GM23338 (cell line): ENCODE results near the gene ZSWIM5. TPM values are rescaled to one million over a fixed set of nuclear protein-coding genes. Genes with fewer than 3 reads are reported as not detected.

Source experiments
- ATAC-seq: fragments of 200-7000 bp; cut with Tn5 transposase; 3 replicates; pipeline ENCODE4 v1.9.1; 2020
- DNase-seq: peaks from one replicate; pipeline ENCODE4 v3.0.0-alpha.2; 2015; ENCODE audit warnings: low spot score
- H2AFZ ChIP-seq: fragments of 200-600 bp; sonication (generic); 2 replicates; pipeline ENCODE4 v1.8.0; 2016; ENCODE audit warnings: antibody characterized with exemption, mild to moderate bottlenecking, moderate library complexity
- H3F3A ChIP-seq: fragments of 200-600 bp; sonication (generic); replicated peaks from 2 replicates; pipeline ENCODE4 v1.8.0; 2017; ENCODE audit warnings: antibody characterized with exemption, mixed run types, low read depth
- H3K27ac ChIP-seq: fragments of 200-600 bp; sonication (generic); 2 replicates; pipeline ENCODE4 v1.6.1; 2016; ENCODE audit warnings: low read depth
- H3K27me3 ChIP-seq: fragments of 200-600 bp; sonication (generic); 2 replicates; pipeline ENCODE4 v1.8.0; 2016; ENCODE audit warnings: mild to moderate bottlenecking, mixed run types, moderate library complexity; ENCODE audit not compliant: insufficient read depth
- H3K36me3 ChIP-seq: fragments of 200-600 bp; sonication (generic); 2 replicates; pipeline ENCODE4 v1.8.0; 2016; ENCODE audit warnings: mild to moderate bottlenecking; ENCODE audit not compliant: insufficient read depth
- H3K4me1 ChIP-seq: fragments of 200-600 bp; sonication (generic); 2 replicates; pipeline ENCODE4 v1.8.0; 2016; ENCODE audit warnings: mild to moderate bottlenecking, moderate library complexity; ENCODE audit not compliant: insufficient read depth
- H3K4me2 ChIP-seq: fragments of 200-600 bp; sonication (generic); 2 replicates; pipeline ENCODE4 v1.7.1; 2017; ENCODE audit warnings: mixed run types
- H3K4me3 ChIP-seq: fragments of 200-600 bp; sonication (generic); 2 replicates; pipeline ENCODE4 v1.6.1; 2016; ENCODE audit warnings: mixed run types
- H3K79me2 ChIP-seq: fragments of 200-600 bp; sonication (generic); replicated peaks from 2 replicates; pipeline ENCODE4 v1.8.0; 2017; ENCODE audit warnings: mild to moderate bottlenecking; ENCODE audit not compliant: insufficient read depth
- H3K9me2 ChIP-seq: fragments of 200-600 bp; sonication (generic); 2 replicates; pipeline ENCODE4 v1.8.0; 2017; ENCODE audit not compliant: insufficient read depth
- H4K20me1 ChIP-seq: fragments of 200-600 bp; sonication (generic); replicated peaks from 2 replicates; pipeline ENCODE4 v1.8.0; 2017; ENCODE audit warnings: mild to moderate bottlenecking; ENCODE audit not compliant: insufficient read depth
- H3K27ac Mint-ChIP-seq: 2 replicates; pipeline ENCODE4 v1.8.0; 2020; ENCODE audit warnings: inconsistent platforms, mild to moderate bottlenecking, moderate library complexity, mixed read lengths
- H3K27me3 Mint-ChIP-seq: 3 replicates; pipeline ENCODE4 v1.8.0; 2022; ENCODE audit warnings: low read depth, mild to moderate bottlenecking, moderate library complexity, mixed read lengths, inconsistent platforms; ENCODE audit not compliant: insufficient read depth, poor library complexity
- H3K36me3 Mint-ChIP-seq: 3 replicates; pipeline ENCODE4 v1.8.0; 2021; ENCODE audit warnings: low read depth, mild to moderate bottlenecking, inconsistent platforms, moderate library complexity, mixed read lengths
- H3K4me1 Mint-ChIP-seq: 3 replicates; pipeline ENCODE4 v1.8.0; 2020; ENCODE audit warnings: mild to moderate bottlenecking, inconsistent platforms, mixed read lengths
- H3K4me3 Mint-ChIP-seq: 3 replicates; pipeline ENCODE4 v1.8.0; 2021; ENCODE audit warnings: moderate library complexity, mild to moderate bottlenecking, inconsistent platforms, mixed read lengths
- H3K9me3 Mint-ChIP-seq: 3 replicates; pipeline ENCODE4 v1.8.0; 2020; ENCODE audit warnings: moderate library complexity, mild to moderate bottlenecking, inconsistent platforms, mixed read lengths
- CREB1 ChIP-seq: fragments of 250-450 bp; sonication (Bioruptor Pico); IDR thresholded peaks from 2 replicates; pipeline ENCODE4 v1.5.0; 2020; ENCODE audit warnings: low read depth, mild to moderate bottlenecking, moderate library complexity
- CTCF ChIP-seq, 2 experiments: fragments of 200-600 bp in 1 of 2; sonication (generic) in 1 of 2; conservative IDR thresholded peaks; 2 replicates each; pipeline versions ENCODE4 v1.5.1 to v1.6.1; 2016 to 2017; ENCODE audit warnings: antibody characterized with exemption in 2 of 2, low read depth in 2 of 2, mild to moderate bottlenecking in 2 of 2, moderate library complexity in 1 of 2
- EZH2 ChIP-seq: fragments of 200-600 bp; sonication (generic); IDR thresholded peaks from one replicate; pipeline ENCODE4 v1.8.0; 2017; ENCODE audit warnings: antibody characterized with exemption, mild to moderate bottlenecking, low read depth; ENCODE audit not compliant: unreplicated experiment
- EZH2phosphoT487 ChIP-seq: fragments of 200-600 bp; sonication (generic); IDR thresholded peaks from one replicate; pipeline ENCODE4 v1.8.1; 2018; ENCODE audit warnings: antibody characterized with exemption; ENCODE audit not compliant: unreplicated experiment
- JUNB ChIP-seq: IDR thresholded peaks from one replicate; pipeline ENCODE4 v1.6.1; 2016; ENCODE audit warnings: antibody characterized with exemption; ENCODE audit not compliant: unreplicated experiment
- POLR2AphosphoS5 ChIP-seq: IDR thresholded peaks from 2 replicates; pipeline ENCODE4 v1.6.1; 2016; ENCODE audit warnings: antibody characterized with exemption, low read depth
- REST ChIP-seq: IDR thresholded peaks from one replicate; pipeline ENCODE4 v1.6.1; 2018; ENCODE audit warnings: antibody characterized with exemption; ENCODE audit not compliant: unreplicated experiment
- STAT1 ChIP-seq: IDR thresholded peaks from one replicate; pipeline ENCODE4 v1.6.1; 2016; ENCODE audit warnings: antibody characterized with exemption; ENCODE audit not compliant: unreplicated experiment
- ZNF462 ChIP-seq: fragments of 250-450 bp; sonication (Bioruptor Pico); IDR thresholded peaks from 2 replicates; pipeline ENCODE4 v1.5.0; 2020; ENCODE audit warnings: mild to moderate bottlenecking, moderate library complexity
- polyA plus RNA-seq: library from polyadenylated mRNA; unstranded; fragments of >200 nt; fragmentation: Nextera tagmentation; extraction: Ambion mirVana; gene quantifications from 2 replicates; pipeline ENCODE4 v1.2.1, GENCODE V29; 2016
- total RNA-seq: library from RNA; depleted of rRNA; stranded (reverse); fragments of >200 nt; shearing (Covaris generic); gene quantifications from 2 replicates; pipeline ENCODE4 v1.2.3, GENCODE V29; 2014

Gene ZSWIM5
- total and polyA plus RNA-seq, 2 experiments from 2014 or later: 0.65 to 3.6 TPM

GRCh38 chr1:45136984-45137383, 69.4 kb downstream of the ZSWIM5 start (continued):
- no peak for TF ChIP-seq EZH2
- no peak for TF ChIP-seq JUNB
- no peak for TF ChIP-seq POLR2AphosphoS5
- TF ChIP-seq CREB1 (CRISPR knock-in tag): no peak
- TF ChIP-seq ZNF462 (CRISPR knock-in tag): no peak

- Histone ChIP-seq H3K4me2 (no peak overlapping the region), H3K36me3 (no peaks in the 10 kb centered on the region), H3K27me3 (no peaks in the 10 kb centered on the region), H3K4me1 (no peaks in the 10 kb centered on the region), H3F3A (no peaks in the 10 kb centered on the region), H3K27ac (no peak overlapping the region), H3K4me3 (no peak overlapping the region), H2AFZ (no peak overlapping the region), H4K20me1 (no peaks in the 10 kb centered on the region), H3K9me2 (no peaks in the 10 kb centered on the region), H3K79me2 (no peaks in the 10 kb centered on the region)
- H3K4me1 Mint-ChIP-seq: no peaks in the 10 kb centered on the region
- no peak overlapping the region for H3K27ac Mint-ChIP-seq
- H3K36me3 Mint-ChIP-seq: no peaks in the 10 kb centered on the region
- DNase-seq: no peak
- H3K27me3 Mint-ChIP-seq: no peaks in the 10 kb centered on the region
- no peak for ATAC-seq
- no peaks in the 10 kb centered on the region for H3K9me3 Mint-ChIP-seq
- H3K4me3 Mint-ChIP-seq: no peak overlapping the region
- TF ChIP-seq STAT1 (no peak), POLR2AphosphoS5 (no peak), REST (no peak), EZH2phosphoT487 (no peak), CTCF (conservative IDR thresholded peaks at IDR 0.05; ENCODE audit: low read depth in 2 of 2) (no peak)
Observed at GRCh38 chr1:45135316-45135715, 71.1 kb downstream of the ZSWIM5 start.
